Activated naive CD4-positive, alpha-beta T cell treated with Interleukin-2 at 50 U/mL for 16 hours (primary cell): Measurements from ENCODE around the gene GLI3.

Experiments used
- DNase-seq: peaks from one replicate; pipeline ENCODE4 v3.0.0-alpha.2; 2020

The GLI3 gene

GRCh38 chr7:42235741-42236161, 1.3 kb downstream of the GLI3 start:
- DNase-seq: no peak

GRCh38 chr7:42234736-42235135, 2.3 kb downstream of the GLI3 start:
- no peak for DNase-seq

GRCh38 chr7:42233695-42234331, 3.2 kb downstream of the GLI3 start:
- DNase-seq: no peak

GRCh38 chr7:42233171-42233570, 3.8 kb downstream of the GLI3 start:
- no peak for DNase-seq

GRCh38 chr7:42232275-42232674, 4.7 kb downstream of the GLI3 start:
- DNase-seq: no peak

GRCh38 chr7:42231043-42231787, 5.8 kb downstream of the GLI3 start:
- no peak for DNase-seq

GRCh38 chr7:42227936-42228591, 8.9 kb downstream of the GLI3 start:
- DNase-seq: no peak

- no peak for DNase-seq
Measured at GRCh38 chr7:42227541-42227935, 9.5 kb downstream of the GLI3 start.

GRCh38 chr7:42227021-42227420, 10.0 kb downstream of the GLI3 start:
- DNase-seq: no peak

- DNase-seq: no peak
Measured at GRCh38 chr7:42226354-42226941, 10.6 kb downstream of the GLI3 start.

GRCh38 chr7:42224391-42225003, 12.5 kb downstream of the GLI3 start:
- no peak for DNase-seq

- DNase-seq: no peak
Measured at GRCh38 chr7:42222891-42223290, 14.1 kb downstream of the GLI3 start.

GRCh38 chr7:42222125-42222524, 14.9 kb downstream of the GLI3 start:
- no peak for DNase-seq

GRCh38 chr7:42221304-42221703, 15.7 kb downstream of the GLI3 start:
- no peak for DNase-seq

GRCh38 chr7:42219447-42219846, 17.6 kb downstream of the GLI3 start:
- no peak for DNase-seq

GRCh38 chr7:42218248-42218647, 18.8 kb downstream of the GLI3 start:
- no peak for DNase-seq

GRCh38 chr7:42217548-42217947, 19.5 kb downstream of the GLI3 start:
- DNase-seq: no peak

GRCh38 chr7:42217053-42217452, 20.0 kb downstream of the GLI3 start:
- no peak for DNase-seq

- DNase-seq: no peak
Measured at GRCh38 chr7:42214060-42214679, 22.8 kb downstream of the GLI3 start.

GRCh38 chr7:42213093-42213492, 23.9 kb downstream of the GLI3 start:
- DNase-seq: no peak

- DNase-seq: no peak
Measured at GRCh38 chr7:42212541-42213090, 24.4 kb downstream of the GLI3 start.

- DNase-seq: no peak
Measured at GRCh38 chr7:42211938-42212337, 25.1 kb downstream of the GLI3 start.

GRCh38 chr7:42210779-42211178, 26.2 kb downstream of the GLI3 start:
- no peak for DNase-seq
